HG03457 (cell line): ENCODE measurements around the gene EHD4.

Source experiments
- ATAC-seq: cut with Tn5 transposase; IDR thresholded peaks from one replicate; pipeline ENCODE4 v1.9.1; 2021; ENCODE audit warnings: moderate number of reproducible peaks; ENCODE audit not compliant: unreplicated experiment

Gene EHD4

DNA sequence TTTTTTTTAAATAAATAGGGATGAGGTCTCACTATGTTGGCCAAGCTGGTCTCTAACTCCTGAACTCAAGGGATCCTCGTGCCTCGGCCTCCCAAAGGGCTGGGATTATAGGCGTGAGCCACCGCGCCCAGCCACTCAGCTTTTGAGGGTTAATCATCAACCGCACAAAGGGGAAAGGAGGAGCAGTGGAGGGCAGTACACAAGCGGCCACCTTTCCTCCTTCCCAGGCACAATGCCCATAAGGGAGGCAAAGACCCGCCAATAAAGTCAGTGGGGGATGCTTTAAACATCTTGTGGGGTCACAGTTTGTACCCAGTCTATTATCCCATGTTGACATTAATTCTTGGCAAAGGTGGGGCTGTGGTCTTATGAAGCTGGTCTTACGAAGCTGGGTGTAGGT is 32.4 kb downstream of the EHD4 start:
- ATAC-seq = no peak

GRCh38 chr15:41937568-41937923 is 34.8 kb downstream of the EHD4 start:
- ATAC-seq = no peak

GRCh38 chr15:41936649-41937567 is 35.4 kb downstream of the EHD4 start:
- ATAC-seq = no peak

GRCh38 chr15:41936155-41936554 is 36.2 kb downstream of the EHD4 start:
- no peak for ATAC-seq

DNA sequence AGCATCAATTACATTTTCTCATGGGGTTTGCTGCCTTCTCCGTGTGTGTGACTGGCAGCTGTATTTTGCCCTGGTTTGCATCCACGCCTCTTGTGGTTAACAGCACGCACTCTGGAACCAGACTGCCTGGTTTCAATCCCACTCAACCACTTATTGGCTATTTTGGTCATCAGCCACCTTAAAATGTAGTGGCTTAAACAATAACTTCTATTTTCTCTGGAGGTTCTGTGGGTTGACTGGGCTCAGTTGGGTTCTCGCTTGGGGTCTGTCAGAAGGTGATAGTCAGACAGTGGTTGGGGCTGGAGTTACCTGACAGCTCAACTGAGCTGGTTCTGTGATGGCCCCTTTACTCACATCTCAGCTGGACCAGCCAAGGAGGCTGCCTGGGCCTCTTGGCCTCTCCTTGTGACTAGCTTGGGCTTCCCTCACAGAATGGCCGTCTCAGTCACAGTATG is 36.8 kb downstream of the EHD4 start:
- no peak for ATAC-seq

GRCh38 chr15:41934843-41935242 is 37.5 kb downstream of the EHD4 start:
- no peak for ATAC-seq

DNA sequence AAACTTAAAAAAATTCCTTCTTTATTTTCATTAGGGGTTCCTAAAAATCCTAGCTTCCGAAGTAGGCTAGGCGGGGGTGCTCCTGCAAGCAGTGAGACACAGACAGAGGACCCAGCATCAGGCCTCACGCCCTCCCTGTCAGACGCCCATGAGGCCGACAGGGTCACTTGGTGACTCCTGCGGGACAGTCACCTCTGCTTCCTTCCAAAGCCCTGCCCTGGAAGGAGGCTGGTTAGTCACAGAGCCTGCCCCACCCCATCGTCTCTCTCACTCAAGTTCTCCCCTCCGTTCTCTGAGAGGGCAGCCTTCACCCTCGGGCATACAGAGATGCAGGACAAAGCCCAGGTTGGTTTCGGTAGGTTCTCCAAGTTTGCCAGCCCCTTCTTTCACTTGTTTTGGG is 38.6 kb downstream of the EHD4 start:
- ATAC-seq = no peak

GRCh38 chr15:41933326-41933725 is 39.0 kb downstream of the EHD4 start:
- ATAC-seq = no peak

DNA sequence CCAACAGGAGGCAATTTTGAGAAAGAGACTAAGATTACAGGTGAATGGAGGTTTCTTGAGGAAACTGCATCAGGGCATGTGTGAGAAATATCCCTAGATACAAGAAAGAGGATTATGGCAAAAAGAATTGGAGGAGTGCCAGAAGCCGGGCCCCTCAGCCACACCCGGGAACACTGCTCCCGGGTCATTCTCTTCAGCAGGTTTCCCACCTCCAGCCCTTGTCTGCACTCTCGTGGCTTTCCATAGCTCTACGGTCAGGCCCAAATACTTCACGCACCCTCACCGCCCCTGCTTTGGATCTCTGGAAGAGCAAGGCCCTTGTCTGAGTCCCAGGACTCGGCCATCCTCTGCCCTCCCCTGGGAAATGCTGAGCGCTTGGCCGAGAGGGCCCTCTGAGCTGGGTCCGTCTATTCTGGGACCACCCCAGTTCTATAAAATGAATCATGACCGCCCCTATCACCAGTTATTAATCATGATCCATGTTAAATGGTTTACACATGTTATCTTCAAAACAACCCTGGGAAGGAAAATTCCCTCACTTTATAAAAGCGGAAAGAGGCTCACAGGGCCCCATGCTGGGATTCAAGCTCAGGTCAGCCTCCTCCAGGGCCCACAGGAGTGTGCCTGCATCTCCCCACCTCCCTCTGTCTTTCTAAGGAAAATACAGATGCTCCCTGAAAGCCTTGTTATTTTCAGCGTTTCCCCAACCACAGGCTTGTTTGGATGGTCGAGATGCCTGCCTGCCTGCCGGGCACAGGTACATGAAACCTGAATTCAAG is 39.7 kb downstream of the EHD4 start:
- no peak for ATAC-seq

DNA sequence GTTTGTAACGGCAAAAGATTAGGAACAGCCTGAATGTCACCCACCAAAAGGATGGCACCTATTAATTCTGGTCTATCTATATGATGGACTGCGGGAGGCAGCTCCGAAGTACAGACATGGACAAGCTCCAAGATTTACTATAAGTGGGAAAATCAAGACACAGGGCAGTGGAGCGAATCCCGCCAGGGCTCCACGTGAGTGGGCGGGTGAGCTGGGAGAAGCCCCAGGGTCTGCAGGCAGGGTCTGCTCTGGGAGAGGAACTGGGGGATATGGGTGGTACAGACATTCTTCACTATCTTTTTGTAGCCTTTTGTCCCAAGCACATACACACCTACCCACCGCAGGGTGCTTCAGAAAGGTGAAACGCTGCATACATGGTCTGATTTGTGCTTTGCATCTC is 40.3 kb downstream of the EHD4 start:
- ATAC-seq = no peak

- ATAC-seq = no peak
Observed at GRCh38 chr15:41930867-41931222, 41.5 kb downstream of the EHD4 start.

DNA sequence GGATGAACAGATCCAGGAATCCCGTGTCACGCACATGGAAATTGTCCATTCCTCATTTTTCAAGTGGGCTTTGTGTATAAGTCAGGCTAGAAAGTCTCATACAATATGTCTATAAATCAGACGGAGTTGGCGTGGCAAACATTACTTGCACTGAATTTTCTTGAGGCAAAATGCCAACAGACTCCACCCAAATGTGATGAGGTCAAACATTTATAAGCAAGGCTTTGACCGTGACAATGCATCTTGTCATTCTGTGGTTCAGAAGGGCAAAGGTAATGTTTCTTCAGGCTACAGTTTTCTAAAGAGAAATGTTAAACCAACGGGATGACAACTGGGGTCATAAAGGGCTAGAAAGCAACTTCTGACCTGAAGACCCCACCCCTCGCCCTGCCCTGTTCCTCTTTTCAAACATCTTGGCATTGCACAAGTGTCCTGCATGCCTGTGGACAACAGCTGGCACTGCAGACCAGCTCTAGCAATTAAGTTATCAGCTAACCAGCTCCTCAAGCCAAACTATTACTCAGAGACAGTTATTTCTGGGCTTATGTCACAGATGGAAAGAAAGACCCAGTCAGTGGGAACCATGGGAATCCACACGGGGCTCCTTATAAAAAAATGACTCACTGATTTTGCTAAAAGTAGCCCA is 42.0 kb downstream of the EHD4 start:
- no peak for ATAC-seq

DNA sequence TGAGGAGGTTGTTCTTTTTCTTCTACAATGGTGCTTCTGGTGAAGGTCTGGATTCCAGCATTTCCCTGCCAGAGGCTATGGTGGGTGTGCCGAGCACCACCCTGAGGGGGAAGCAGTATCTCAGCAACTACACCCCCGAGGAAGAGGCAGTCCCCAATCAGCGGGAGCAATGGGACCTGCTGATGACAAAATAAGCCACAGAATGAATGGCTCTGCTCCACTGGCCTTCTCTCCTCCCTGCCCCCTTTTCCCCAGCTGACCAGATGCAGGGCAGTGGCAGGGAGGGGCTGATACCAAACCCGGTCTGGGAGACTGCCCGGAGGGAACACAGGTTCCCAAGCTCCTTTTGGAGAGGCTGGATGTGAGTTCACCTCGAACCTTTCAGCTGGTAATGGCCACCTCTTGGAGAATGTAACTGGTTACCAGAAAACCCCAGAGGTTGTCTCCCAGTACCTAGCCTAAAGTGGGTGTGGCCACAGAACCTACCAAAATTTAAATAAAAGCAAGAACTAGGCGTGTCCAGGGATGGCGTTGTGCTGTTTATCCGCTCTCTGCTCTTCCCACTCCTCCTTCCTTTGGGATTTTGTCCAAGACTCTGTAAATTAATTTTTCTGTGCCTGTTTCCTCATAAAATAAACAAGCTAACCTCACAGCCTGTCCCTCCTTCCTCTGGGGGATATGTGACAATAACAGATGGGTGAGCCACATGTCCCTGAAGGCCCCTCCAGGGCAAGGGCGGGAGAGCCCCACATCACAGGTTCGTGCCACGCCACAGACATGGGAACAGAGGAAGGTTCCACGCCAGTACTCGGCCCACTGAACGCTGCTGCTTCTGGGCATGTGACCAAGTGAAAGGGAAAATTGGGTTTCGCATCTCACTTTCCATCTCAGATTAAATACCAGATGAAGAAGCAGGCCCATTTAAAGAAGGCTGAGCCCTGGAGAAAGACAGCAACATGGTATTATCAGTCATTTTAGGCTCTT is 43.4 kb downstream of the EHD4 start:
- ATAC-seq = peak; percentile 46

GRCh38 chr15:41928100-41928499 is 44.3 kb downstream of the EHD4 start:
- no peak for ATAC-seq

DNA sequence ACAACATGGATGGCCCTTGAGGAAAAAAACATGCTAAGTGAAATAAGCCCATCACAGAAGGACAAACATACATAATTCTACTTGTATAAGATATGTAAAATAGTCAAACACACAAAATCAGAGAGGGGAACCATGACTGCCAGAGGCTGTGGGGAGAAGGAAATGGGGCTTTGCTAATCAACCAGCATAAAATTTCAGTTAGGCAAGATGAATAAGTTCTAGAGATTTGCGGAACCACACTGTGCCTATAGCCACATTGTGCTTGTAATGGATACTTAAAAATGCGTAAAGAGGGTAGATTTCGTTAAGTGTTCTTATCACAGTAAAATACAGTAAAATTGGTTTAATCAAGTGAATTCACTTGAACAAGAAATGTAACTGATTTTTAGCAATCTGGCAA is 44.8 kb downstream of the EHD4 start:
- no peak for ATAC-seq

DNA sequence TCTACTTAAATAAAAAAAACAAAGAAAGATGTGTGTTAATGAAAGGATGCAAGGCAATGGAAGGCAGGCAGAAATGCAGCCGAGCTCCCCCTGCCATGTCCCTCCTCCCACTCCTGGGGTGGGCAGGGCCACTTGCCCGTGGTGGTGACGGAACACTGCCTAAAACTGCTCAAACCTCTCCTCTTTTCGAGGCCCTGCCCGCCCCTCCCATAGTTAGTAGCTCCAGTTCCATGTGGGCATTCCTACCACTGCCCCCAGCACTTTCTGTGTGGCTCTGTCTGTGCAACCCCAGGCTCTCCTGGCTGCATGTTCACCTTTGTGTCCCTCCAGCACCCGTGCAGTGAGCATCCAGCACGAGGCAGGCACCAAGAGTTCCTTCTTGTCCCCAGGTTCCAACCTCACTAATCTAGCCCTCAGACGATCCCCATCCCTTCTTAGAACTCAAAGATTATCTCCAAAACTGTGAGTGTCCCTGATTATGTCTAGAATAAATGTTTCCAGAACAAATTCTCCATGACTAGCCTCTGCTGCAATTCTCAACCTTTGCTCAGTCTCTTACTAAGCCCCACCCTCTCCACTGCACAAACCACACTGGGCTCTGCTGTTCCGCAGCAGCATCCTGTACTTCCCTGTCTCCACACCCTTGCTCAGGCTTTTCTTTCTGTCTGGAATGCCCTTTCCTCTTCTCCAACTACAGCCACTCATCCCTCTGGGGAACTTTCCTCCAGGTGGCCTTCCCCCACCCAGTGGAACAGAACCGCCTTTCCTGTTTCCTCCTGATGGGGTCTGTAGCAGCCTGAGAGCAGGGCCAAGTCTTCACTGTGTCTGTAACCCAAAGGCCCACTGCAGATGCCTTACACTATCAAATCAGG is 45.9 kb downstream of the EHD4 start:
- ATAC-seq = no peak

GRCh38 chr15:41925086-41925608 is 47.2 kb downstream of the EHD4 start:
- no peak for ATAC-seq

DNA sequence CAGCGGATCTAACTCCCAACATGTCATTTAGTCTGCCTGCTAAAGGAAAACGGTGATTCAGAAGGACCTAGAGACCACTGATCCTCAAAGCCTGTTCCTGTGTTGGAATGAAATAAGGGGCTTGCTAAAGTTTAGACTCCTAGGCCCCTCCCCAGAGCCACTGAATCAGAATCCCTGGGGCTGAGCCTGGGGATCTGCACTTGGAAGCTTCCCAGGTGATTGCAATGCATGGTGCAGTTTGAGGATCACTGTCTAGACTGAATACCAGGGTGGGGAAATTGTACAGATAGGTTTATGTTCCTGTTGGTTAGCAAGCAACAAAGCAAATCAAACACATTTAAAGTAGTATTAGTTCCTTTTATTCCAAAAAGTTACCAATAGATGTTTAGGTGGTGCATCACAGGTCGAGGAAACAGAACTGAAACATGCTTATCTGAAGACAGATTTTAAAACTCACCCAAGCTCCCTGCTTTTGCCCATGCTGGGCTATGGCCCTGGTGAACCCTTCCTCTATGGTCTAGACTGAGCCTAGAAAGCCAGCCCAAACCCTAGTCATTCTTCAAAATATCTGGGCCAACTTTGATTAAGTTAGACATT is 48.9 kb downstream of the EHD4 start:
- no peak for ATAC-seq

DNA sequence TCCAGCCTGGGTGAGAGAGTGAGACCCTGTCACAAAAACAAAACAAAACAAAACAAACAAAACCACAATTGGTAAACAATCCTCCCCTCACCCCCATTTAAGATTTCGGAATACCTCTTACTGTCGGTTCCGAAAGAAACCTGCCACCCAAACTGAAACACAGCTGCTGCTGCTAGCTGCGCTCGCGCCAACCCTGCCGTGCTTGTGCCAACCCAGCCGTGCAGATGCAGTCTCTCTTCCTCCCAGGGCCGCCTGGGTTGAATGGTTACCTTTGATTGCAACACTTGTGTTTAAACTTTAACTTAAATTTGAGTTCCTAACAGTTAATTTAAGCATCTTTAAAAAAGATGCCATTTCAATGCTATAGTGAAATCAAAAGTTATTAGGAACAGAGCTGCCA is 50.0 kb downstream of the EHD4 start:
- ATAC-seq = no peak
